Endothelial cell (in vitro differentiated cells): Measurements from ENCODE around the gene QKI. TPM values are rescaled to one million over a fixed set of nuclear protein-coding genes. Genes with fewer than 3 reads are reported as not detected.

Experiments
- DNase-seq: peaks from one replicate; pipeline ENCODE4 v3.0.0; 2021; ENCODE audit warnings: low spot score
- H3K27ac Mint-ChIP-seq: one replicate; pipeline ENCODE4 v1.8.0; 2021; ENCODE audit warnings: mixed read lengths, inconsistent platforms; ENCODE audit not compliant: unreplicated experiment
- H3K27me3 Mint-ChIP-seq: one replicate; pipeline ENCODE4 v1.8.0; 2021; ENCODE audit warnings: mild to moderate bottlenecking, moderate library complexity, mixed read lengths, inconsistent platforms; ENCODE audit not compliant: unreplicated experiment
- H3K36me3 Mint-ChIP-seq: one replicate; pipeline ENCODE4 v1.8.0; 2021; ENCODE audit warnings: mild to moderate bottlenecking, low read depth, mixed read lengths, inconsistent platforms; ENCODE audit not compliant: unreplicated experiment
- H3K4me1 Mint-ChIP-seq: one replicate; pipeline ENCODE4 v1.8.0; 2021; ENCODE audit warnings: mild to moderate bottlenecking, mixed read lengths, inconsistent platforms; ENCODE audit not compliant: unreplicated experiment
- H3K4me3 Mint-ChIP-seq: one replicate; pipeline ENCODE4 v1.8.0; 2021; ENCODE audit warnings: mild to moderate bottlenecking, mixed read lengths, inconsistent platforms; ENCODE audit not compliant: unreplicated experiment
- H3K9me3 Mint-ChIP-seq: one replicate; pipeline ENCODE4 v1.8.0; 2021; ENCODE audit warnings: mixed read lengths, inconsistent platforms; ENCODE audit not compliant: unreplicated experiment
- total RNA-seq: library from RNA; stranded (reverse); fragmentation: NEBNext Ultra II Directional; extraction: Animal tissue kit (Norgen Biotek cat#: 25700); gene quantifications from one replicate; pipeline ENCODE4 v1.2.1, GENCODE V29; 2021; ENCODE audit not compliant: unreplicated experiment
- TF ChIP-seq, protein P1 (sequence below): fragments of 200-600 bp; sonication (generic); IDR thresholded peaks from one replicate; pipeline ENCODE4 v1.5.0; 2021; ENCODE audit warnings: antibody characterized with exemption; ENCODE audit not compliant: unreplicated experiment

QKI gene
- total RNA-seq, 1 donor from 2014 or later = 326 TPM

DNA sequence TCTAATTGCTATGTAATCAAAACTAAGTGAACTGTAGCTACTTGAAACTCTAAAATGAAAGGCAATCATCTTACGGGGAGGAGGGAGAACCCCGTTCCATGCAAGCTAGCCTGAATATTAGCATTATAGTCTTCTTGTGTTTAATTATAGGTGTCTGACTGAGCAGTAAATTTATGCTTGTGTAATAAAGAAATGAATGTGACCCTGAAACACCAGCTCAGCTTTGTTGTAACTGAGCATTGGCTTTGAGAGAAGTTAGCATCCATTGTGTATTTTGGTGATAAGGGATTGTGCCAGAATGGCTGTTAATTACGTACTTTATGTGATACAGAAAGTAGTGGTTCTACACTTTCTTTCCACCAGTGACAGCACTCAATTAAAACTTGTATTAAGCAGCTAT lies 86.9 kb downstream of the QKI start:
- Mint-ChIP-seq H3K27ac (no peak overlapping the region), H3K9me3 (no peaks in the 10 kb centered on the region), H3K4me3 (no peak overlapping the region), H3K27me3 (peaks cover 8% of the 10 kb centered on the region), H3K4me1 (peaks cover 4% of the 10 kb centered on the region), H3K36me3 (peaks cover 17% of the 10 kb centered on the region)
- DNase-seq = no peak
- TF ChIP-seq, protein P1, sequence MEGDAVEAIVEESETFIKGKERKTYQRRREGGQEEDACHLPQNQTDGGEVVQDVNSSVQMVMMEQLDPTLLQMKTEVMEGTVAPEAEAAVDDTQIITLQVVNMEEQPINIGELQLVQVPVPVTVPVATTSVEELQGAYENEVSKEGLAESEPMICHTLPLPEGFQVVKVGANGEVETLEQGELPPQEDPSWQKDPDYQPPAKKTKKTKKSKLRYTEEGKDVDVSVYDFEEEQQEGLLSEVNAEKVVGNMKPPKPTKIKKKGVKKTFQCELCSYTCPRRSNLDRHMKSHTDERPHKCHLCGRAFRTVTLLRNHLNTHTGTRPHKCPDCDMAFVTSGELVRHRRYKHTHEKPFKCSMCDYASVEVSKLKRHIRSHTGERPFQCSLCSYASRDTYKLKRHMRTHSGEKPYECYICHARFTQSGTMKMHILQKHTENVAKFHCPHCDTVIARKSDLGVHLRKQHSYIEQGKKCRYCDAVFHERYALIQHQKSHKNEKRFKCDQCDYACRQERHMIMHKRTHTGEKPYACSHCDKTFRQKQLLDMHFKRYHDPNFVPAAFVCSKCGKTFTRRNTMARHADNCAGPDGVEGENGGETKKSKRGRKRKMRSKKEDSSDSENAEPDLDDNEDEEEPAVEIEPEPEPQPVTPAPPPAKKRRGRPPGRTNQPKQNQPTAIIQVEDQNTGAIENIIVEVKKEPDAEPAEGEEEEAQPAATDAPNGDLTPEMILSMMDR = no peak

DNA sequence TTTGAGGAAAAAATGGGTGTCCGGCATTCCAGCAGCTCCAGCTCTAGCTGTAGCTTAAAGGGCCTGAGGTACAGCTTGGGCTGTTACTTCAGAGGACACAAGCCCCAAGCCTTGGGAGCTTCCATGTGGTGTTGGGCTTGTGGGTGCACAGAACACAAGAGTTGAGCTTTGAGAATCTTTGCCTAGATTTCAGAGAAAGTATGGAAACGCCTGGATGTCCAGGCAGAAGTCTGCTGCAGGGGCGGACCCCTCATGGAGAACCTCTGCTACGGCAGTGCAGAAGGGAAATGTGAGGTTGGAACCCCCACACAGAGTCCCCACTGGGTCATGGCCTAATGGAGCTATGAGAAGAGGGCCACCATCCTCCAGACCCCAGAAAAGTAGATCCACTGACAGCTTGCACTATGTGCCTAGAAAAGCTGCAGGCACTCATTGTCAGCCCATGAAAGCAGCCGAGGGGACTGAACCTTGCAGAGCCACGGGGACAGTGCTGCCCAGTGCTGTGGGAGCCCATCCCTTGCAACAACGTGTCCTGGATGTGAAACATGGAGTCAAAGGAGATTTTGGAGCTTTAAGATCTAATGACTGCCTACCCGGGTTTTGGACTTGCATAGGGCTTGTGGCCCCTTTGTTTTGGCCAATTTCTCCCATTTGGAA lies 90.6 kb downstream of the QKI start:
- DNase-seq = no peak
- peaks cover 33% of the 10 kb centered on the region for H3K36me3 Mint-ChIP-seq
- peaks cover 3% of the 10 kb centered on the region for H3K4me1 Mint-ChIP-seq
- no peaks in the 10 kb centered on the region for H3K9me3 Mint-ChIP-seq
- peak overlapping the region; percentile 2 for H3K27ac Mint-ChIP-seq
- TF ChIP-seq, protein P1 = no peak
- H3K27me3 Mint-ChIP-seq = peaks cover 13% of the 10 kb centered on the region
- peak overlapping the region; percentile 59 for H3K4me3 Mint-ChIP-seq

DNA sequence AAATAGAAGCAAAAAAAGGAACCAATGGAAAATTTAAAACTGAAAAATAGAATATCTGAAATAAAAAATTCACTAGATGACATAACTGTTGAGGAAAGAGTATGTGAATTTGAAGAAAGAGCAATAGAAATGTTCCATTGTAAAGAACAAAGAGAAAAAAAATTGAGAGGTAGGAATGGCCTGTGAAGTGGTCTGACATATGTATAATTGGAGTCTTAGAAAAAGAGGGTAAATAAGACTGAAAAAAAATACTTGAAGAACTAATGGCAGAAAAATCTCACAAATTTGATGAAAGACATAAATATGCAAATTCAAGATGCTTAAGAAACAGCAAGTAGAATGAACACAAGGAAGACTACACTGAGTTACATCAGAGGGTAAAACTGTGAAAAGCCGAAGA lies 93.4 kb downstream of the QKI start:
- TF ChIP-seq, protein P1 = no peak
- Mint-ChIP-seq H3K27me3 (peaks cover 11% of the 10 kb centered on the region), H3K36me3 (peaks cover 33% of the 10 kb centered on the region), H3K4me1 (peaks cover 3% of the 10 kb centered on the region), H3K4me3 (peak overlapping the region; percentile 65), H3K27ac (no peak overlapping the region), H3K9me3 (no peaks in the 10 kb centered on the region)
- DNase-seq = no peak

DNA sequence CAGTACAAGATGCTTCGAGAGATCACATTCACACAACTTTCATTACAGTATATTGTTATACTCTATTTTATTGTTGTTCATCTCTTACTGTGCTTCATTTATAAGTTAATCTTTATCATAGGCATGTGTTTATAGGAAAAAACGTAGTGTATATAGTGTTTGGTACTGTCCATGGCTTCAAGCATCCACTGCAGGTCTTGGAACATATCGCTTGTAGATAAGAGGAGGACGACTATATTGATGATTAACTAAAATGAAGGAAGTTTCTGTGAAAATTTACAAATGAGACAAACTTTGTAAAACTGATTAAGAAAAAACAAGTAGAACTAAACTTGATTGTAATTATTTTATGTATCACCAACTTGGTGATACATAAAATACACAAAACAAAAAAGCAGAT lies 98.5 kb downstream of the QKI start:
- H3K4me3 Mint-ChIP-seq = no peak overlapping the region

DNA sequence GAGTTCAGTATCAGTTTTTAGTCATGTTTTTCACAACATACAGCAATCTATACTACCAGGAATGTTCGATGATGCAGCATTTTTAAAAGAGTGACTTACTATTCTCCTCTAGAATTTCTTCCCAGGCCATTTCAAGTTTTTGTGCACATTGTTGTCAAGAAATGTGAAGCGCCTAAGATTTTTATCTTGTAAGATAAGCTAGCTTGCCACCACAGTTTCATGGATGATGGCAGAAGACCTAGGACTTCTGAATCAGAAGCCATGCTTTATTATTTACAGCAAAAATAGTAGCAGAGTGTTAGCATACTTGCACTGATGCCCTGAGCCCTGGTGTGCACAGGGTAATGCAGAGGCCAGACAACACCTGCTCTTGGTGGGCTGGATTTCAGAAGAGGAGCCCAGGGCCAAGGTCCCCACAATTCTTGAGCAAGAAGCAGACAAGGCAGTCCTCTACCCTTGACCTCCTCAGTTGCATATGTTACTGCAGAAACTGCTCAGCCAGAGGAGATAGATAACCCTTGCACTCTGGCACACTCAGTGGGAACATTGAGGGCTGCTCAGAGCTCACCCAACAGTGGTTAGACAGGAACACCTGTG lies 99.2 kb downstream of the QKI start:
- no peak overlapping the region for H3K27ac Mint-ChIP-seq
- H3K27me3 Mint-ChIP-seq = no peaks in the 10 kb centered on the region
- no peaks in the 10 kb centered on the region for H3K36me3 Mint-ChIP-seq

More for the DNA sequence above, 98.5 kb downstream of the QKI start:
- peaks cover 2% of the 10 kb centered on the region for H3K27me3 Mint-ChIP-seq
- no peak for DNase-seq
- TF ChIP-seq, protein P1 = no peak
- no peaks in the 10 kb centered on the region for H3K9me3 Mint-ChIP-seq
- H3K36me3 Mint-ChIP-seq = peaks cover 3% of the 10 kb centered on the region
- peak overlapping the region; percentile 18 for H3K27ac Mint-ChIP-seq
- H3K4me1 Mint-ChIP-seq = peaks cover 14% of the 10 kb centered on the region

More for the DNA sequence above, 99.2 kb downstream of the QKI start:
- H3K4me1 Mint-ChIP-seq = peaks cover 16% of the 10 kb centered on the region
- no peak for DNase-seq
- no peaks in the 10 kb centered on the region for H3K9me3 Mint-ChIP-seq
- TF ChIP-seq, protein P1 = no peak
- H3K4me3 Mint-ChIP-seq = no peak overlapping the region
